Astrocyte of the cerebellum (primary cell): Measurements from ENCODE around the gene CCL13.

Experiments used
- DNase-seq: peaks from one replicate; pipeline ENCODE4 v3.0.0-alpha.2; 2011; ENCODE audit warnings: low read depth
- H3K4me3 ChIP-seq: 2 replicates; pipeline ENCODE4 v1.5.1; 2011; ENCODE audit warnings: mild to moderate bottlenecking, low read depth, low read length, moderate library complexity
- in situ Hi-C: cut with HindIII; loops from 2 replicates; pipeline ENCODE4 v1.10.0; 2017; ENCODE audit warnings: low sequenced_read_pairs
- TF ChIP-seq, protein P1 (sequence below): IDR thresholded peaks from 2 replicates; pipeline ENCODE4 v1.5.1; 2012; ENCODE audit warnings: low read length, low read depth, moderate library complexity, mild to moderate bottlenecking; ENCODE audit errors: missing control alignments

The CCL13 gene

DNA sequence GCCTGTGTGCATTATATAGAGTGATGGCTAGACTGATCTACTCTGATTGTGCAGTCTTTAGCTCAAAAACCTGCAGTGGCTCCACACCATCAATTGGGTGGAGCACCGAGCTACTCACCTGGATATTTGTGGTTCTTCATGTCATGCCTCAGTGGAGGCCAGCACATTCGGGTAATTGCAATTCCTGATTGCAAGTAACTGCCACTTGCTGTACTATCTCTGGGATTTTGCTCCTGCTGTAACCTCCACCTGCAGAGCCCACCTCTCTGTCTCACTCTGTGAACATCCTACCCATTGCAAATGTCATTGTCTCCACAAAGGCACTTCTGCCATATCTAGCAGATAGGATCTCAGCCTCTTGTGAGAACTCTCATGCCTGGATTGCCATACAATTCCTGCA, 8.5 kb downstream of the CCL13 start:
- H3K4me3 ChIP-seq = no peak overlapping the region
- in situ Hi-C loops = loop anchor here (25.0 kb wide), 1 partner anchor 177 kb away; no protein-coding TSS in a partner anchor
- TF ChIP-seq, protein P1, sequence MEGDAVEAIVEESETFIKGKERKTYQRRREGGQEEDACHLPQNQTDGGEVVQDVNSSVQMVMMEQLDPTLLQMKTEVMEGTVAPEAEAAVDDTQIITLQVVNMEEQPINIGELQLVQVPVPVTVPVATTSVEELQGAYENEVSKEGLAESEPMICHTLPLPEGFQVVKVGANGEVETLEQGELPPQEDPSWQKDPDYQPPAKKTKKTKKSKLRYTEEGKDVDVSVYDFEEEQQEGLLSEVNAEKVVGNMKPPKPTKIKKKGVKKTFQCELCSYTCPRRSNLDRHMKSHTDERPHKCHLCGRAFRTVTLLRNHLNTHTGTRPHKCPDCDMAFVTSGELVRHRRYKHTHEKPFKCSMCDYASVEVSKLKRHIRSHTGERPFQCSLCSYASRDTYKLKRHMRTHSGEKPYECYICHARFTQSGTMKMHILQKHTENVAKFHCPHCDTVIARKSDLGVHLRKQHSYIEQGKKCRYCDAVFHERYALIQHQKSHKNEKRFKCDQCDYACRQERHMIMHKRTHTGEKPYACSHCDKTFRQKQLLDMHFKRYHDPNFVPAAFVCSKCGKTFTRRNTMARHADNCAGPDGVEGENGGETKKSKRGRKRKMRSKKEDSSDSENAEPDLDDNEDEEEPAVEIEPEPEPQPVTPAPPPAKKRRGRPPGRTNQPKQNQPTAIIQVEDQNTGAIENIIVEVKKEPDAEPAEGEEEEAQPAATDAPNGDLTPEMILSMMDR = no peak
- no peak for DNase-seq

DNA sequence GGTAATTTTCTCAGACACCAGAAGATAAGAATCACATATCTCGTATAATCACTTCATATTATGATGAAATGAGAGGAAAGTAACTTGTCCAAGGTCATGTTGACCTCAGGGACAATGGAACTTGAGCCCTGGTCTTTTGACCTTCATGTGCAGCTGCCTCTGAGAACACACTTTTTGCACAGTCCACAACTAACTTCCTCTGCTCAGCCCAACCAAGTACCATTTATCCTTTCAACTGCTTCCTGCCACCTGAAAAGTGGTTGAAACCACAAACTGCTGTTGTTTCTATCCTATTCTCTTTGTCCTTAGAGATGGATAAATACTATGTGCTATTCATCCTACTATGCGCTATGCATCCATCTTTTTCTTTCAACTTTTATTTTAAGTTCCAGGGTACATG, 9.1 kb downstream of the CCL13 start:
- TF ChIP-seq, protein P1 = no peak
- DNase-seq = no peak
- H3K4me3 ChIP-seq = no peak overlapping the region
- in situ Hi-C loops = loop anchor here (25.0 kb wide), 1 partner anchor 178 kb away; no protein-coding TSS in a partner anchor

DNA sequence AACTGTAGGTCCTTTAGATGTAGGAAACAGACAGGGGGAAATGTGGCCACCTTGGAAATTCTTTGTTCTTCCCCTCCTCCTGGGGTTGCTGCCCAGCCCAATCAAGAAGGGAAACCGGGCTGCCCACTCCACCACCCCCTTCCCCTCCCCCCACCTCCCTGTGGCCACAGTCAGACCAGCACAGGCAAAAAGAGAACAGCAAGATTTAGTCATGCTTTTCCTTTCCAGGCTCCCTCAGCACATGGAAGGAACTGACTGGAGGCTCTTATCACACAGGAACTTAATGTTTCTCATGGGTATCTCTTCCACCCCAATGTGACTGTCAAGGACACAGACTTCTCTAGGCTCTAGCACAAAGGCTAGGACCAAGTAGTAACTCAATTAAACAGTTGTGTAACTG, 9.7 kb downstream of the CCL13 start:
- H3K4me3 ChIP-seq = no peak overlapping the region
- in situ Hi-C loops = loop anchor here (25.0 kb wide), 1 partner anchor 179 kb away; no protein-coding TSS in a partner anchor
- TF ChIP-seq, protein P1 = no peak
- no peak for DNase-seq

DNA sequence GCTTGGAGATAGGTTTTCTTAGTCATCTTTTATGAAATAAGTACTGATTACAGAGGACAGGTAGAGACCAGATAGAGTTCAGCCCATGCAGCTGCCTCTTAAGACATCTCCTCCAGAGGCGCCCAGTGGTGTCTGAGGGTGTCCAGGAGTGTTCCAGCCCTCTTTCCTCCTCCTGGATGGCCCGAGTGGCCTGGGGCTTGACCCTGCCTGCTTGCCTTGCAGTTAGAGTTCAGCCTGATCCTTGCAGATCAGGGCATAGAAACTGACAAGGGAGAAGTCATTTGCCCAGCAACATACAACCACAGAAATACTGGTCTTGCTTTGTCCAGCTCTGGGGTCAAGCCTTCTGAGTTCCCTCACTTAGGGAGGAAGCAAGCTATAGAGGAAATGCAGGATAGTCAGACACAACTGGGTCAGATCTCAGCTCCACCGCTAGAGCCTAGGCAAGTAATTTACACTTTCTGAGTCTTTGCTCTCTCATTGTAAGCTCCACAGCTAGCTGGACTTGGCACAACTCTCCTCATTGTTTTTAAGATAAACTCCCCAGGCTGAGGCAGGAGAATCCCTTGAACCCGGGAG, 10.3 kb downstream of the CCL13 start:
- H3K4me3 ChIP-seq = no peak overlapping the region
- in situ Hi-C loops = loop anchor here (25.0 kb wide), 1 partner anchor 179 kb away; no protein-coding TSS in a partner anchor
- TF ChIP-seq, protein P1 = no peak
- DNase-seq = no peak

DNA sequence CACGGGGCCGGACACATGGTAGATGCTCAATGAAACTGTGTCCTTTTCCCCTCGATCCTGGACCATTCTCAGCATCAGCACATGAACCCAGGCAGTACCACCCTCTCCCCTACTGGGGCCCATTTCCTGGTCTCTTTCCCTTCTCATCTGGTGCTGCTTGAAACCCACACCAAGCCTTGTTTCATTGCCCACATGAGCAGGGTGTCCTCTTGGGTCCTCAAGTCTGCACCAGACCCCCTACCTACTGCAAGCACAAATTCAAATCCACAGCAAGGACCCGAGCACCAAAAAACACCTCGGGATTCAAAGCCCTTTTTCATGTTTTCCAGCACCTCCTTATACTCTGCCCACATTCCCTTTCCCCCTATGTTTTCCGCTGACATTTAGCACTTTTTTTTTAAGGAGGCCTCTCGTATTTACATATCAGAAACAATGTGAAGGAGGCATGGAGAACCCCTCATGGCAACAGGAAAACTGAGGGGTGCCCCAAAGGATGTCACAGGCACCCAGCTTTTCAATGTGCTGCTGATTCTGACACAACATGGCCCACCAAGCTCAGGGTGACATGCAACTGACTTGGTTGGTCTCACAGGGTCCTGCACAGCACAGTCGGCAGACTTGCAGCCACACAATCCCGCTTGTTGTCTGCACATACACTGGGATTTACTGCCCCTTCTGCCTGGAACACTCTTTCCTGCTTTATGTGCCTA, 11.4 kb downstream of the CCL13 start:
- in situ Hi-C loops = loop anchor here (25.0 kb wide), 1 partner anchor 180 kb away; no protein-coding TSS in a partner anchor
- TF ChIP-seq, protein P1 = no peak
- DNase-seq = no peak
- H3K4me3 ChIP-seq = no peak overlapping the region

DNA sequence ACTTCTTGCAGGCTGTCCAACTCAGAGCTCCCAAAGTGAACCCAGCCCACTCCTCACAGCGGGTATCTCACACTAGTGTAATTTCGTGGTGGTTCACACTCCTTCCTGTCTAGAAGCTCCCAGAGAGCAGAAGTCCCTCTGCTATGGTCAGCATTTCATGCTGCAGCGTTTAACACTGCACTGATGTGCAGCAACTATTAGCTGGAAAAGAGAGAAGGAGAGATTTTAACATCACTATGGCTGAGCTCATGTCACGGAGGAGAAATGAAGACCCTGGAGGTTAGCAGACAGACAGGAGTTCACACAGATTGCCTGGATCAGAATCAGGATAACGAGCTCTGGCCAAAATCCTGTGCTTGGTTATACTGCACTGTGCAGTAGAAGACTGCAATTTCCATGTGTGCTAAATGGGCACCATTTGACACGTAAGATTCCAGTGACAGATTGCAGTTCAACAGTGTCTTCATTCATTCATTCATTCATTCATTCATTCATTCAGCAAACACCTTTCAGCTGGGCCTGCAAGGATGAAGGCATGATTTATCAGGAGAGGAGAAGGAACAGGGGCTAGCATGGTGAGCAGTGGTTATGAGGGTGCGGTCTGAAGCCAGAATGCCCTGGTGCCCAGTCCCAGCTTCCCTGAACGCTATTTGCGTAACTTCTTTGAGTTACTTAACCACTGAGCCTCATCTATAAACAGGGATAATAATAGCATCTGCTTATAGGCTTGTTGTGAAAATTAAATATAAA, 12.1 kb downstream of the CCL13 start:
- DNase-seq = no peak
- in situ Hi-C loops = loop anchor here (25.0 kb wide), 1 partner anchor 181 kb away; no protein-coding TSS in a partner anchor
- TF ChIP-seq, protein P1 = no peak
- no peak overlapping the region for H3K4me3 ChIP-seq
